Stimulated activated naive CD4-positive, alpha-beta T cell (primary cell): ENCODE results near the gene KLHL29.

ENCODE experiments used
- DNase-seq, 6 experiments: peaks; one replicate each; lab custom pipeline; 2025; lab: John Stamatoyannopoulos, UW

The KLHL29 gene

DNA sequence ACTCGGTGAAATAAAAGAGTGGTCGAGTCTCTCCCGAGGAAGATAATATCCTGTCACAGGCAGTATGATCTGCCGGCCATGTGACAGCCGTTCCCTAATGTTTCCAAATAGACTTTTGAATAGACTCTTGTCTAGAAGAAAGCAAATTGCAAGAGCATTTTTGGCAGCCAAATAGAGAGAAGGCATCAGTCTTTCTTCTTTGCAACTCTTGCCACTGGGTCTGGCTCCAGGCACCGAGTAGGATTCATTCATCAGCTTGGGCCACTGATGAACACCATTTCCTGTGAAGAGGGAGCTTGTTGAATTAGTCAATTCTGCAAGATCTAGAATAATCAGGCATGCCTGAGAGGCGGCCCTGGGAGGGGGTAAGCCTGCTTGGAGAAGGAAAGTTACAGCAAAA lies 165.6 kb downstream of the KLHL29 start:
- DNase-seq: no peak

DNA sequence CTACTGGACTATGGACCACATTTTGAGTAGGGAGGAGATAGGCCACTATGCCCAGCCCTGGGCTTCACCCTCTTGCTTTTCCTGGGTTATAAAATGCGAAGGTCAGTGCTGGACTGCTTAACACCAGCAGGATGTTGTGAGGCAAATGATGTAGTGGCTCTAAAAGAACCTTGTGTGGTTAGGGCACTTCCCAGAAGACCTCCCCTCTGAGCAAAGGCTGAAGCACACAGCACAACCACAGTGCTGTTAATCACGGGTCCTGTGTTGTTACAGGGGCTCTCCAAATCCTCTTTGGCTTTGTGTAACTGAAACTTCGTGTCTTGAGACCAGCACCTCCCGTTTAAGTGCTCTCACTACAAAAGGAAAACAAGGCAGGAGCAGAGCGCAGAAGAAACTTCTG lies 166.9 kb downstream of the KLHL29 start:
- DNase-seq: no peak

DNA sequence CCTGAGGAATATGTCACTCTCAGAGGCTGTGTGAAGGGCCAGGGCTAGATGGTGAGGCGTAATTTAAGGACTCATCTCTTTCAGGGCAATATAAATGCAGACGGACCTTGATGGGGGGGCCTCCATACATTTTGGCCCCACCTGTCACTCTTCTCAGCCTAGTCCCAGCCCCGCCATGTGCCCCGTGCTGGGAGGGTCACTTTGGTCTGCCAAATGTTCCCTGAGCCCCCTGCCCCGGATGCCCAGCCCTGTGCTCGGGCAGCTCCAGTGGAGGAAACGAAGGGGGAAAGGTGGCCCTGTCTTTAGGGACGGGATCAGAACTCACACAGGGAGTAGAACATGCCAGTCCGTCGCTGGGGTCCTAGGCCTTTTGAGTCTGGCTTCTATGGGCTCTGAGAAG lies 168.6 kb downstream of the KLHL29 start:
- DNase-seq: no peak

GRCh38 chr2:23554054-23554697 lies 169.2 kb downstream of the KLHL29 start:
- no peak for DNase-seq

DNA sequence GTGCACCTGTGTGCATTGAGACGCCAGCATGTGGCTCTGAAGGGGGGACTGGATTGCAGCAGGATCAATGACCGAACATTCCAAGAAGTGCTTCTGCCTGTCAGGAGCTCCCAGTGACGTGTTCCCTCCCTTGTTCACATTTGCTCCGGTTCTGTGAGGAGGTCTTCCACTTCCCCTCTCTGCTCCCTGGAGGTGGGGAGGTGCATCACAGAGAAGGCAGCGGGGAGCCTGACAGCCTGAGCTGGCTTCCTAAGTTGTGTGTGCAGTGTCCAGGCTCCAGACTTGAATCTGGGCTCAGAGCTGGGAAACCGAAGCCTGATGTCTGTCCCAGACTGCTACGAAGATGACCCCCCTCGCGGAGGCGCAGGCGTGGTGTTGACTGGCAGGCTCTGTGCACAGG lies 171.0 kb downstream of the KLHL29 start:
- DNase-seq: no peak

GRCh38 chr2:23556929-23557328 lies 171.9 kb downstream of the KLHL29 start:
- DNase-seq: no peak

- DNase-seq: no peak
These were observed 172.5 kb downstream of the KLHL29 start for GRCh38 chr2:23557455-23557854.

DNA sequence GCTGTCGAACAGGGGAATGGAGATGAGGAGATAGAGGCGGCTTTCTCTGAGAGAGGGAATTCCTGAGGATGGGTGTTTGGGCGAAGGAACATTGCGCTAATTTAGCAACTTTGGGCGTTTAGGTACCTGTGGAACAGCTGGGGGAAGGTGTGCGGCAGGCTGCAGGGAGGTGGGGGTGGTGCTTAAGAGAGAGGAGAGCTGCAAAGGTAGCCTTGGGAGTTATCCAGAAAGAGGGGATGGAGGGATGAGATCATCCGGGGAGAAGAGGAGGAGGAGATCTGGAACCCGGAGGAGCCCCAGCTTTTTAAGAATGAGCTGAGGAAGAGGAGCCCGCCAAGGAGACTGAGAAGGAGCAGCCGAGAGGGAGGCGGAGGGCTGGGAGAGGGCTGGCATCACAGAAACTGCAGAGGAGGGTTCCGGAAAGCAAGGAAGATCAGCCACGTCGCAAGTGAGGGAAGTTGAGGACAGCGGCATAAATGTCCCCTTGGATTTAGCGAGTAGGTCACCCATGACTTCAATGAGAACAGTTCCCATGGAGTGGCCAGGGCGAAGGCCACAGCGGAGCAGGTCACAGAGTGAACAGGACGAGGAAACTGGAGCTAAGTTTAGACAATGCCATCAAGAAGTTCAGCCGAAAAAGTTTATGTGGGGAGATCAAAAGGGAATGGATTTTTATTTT lies 174.7 kb downstream of the KLHL29 start:
- DNase-seq: no peak

DNA sequence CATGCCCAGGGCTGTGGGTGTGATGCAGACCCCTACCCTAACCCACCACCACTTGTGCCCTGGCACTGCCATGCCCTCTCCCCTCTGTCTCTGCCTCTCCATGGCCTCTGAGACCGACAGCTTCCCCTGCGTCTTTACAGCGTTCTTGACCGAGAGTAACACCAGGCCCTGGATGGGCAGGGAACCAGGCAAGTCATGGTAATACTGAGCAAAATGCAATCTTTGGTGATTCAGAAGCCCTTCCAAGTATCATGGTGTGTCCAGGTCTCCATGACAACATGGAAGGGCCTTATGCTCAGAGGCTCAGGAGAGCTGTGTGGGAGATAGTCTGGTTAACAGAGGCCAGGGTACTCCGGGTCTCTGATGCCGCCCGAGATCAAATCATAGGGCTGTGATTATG lies 176.1 kb downstream of the KLHL29 start:
- no peak for DNase-seq

- DNase-seq: no peak
These were observed 176.6 kb downstream of the KLHL29 start for GRCh38 chr2:23561544-23561943.

DNA sequence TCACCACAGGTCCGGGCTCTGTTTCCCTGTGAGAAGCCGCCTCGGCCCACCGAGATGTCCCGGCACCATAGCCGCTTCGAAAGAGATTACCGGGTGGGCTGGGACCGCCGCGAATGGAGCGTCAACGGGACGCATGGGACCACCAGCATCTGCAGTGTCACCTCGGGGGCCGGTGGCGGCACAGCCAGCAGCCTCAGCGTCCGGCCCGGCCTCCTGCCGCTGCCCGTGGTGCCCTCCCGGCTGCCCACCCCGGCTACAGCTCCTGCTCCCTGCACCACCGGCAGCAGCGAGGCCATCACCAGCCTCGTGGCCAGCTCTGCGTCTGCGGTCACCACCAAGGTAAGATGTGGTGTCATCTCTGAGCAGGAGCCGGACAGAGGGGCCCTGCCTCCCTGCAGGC lies 177.2 kb downstream of the KLHL29 start:
- DNase-seq: no peak

- DNase-seq: no peak
These were observed 178.2 kb downstream of the KLHL29 start for GRCh38 chr2:23563151-23563550.

DNA sequence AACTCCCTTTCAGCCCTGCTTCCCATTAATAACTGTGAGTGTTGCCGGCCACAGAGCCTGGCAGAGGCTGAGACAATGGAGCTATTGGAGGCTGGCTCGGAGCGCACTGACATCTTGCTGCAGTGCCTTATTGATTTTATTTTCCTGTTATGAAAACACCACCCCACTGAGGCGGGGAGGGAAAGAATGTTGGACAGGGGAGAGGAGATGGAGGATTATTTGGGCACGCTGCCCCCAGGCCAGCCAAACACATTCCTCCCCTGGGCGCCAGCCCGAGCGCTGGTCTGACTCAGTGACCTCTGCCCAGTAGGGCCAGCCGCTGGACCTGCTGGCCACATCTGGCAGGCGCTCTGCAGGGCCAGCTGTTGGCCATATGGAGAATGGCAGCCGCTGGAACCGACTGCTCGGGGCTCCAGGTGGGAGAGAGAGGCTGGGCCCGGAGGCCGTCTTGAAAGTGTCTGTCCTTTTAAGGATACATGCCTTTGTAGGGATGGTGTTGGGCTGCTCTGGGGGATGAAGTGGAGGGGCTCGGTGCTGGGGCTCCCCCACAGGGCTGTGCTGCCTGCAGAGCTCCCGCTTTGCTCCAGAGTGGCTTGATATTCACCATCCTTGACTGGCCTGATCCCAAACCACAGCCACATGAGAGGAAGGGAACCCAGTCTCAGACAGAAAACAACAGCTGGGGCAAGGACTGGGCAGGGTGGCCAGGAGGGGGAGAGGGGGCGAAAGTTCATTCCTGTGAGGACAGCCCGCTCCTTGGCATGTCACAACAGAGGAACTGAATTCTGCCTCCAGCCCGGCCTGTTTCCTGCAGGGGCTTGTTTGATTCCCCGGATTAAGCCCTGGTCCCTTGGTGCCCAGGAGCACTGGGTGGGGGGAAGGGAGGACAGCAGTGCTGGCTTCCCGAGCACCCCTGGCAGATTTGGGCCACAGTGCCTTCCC lies 179.0 kb downstream of the KLHL29 start:
- DNase-seq: no peak

DNA sequence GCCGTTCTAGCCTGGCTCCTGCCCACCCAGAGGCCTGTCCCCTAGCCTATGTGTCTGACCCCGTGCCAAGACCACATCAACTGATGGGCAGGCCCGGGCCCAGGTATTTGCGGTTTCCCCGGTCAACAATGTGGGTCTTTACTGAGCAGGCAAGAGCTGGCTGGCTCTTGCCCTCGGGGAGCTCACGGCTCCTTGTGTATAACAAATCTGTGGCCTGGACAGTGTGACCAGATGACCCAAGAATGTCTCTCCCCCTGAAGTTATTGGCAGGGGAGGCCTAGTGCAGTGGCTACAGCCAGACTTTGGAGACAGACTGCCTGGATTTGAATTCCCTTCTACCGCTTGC lies 179.6 kb downstream of the KLHL29 start:
- no peak for DNase-seq

DNA sequence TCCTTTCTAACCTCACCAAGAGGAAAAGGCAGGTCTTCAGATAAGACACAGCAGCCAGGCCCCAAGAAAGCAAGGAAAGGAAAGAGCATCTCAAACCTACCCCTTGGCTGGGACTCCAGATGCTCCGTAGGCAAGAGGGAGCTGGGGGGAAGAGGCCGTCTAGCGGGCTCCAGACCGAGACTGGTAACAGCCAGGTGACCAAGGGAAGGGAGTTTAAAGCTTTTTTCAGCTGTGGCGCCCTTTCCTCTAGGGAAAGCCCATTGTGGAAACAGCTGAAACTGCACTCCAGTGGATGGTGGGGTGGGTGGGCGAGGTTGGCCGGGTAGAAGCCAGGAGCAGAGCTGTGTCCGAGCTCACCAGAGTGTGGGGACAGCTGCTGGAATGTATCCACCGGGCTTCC lies 180.4 kb downstream of the KLHL29 start:
- DNase-seq: no peak

DNA sequence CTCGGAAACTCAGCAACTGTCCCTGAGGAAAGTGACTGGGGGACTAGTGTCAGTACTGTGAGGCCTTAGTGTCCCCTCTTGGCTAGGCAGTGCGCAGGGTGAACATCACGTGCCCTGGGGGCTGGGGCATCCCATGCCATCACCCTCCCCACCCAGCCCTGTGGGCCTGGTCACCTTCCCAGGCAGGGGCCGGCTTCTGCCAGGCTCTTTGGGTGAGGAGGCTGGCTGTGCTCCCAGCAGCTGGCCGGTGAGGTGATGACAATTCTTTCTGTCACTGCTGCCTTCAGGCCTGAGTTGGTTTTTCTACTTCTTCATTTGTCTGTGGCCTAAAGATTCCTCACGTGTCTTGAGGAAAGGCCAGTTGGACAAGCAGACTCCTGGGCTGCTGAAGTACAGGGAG lies 180.8 kb downstream of the KLHL29 start:
- DNase-seq: no peak

DNA sequence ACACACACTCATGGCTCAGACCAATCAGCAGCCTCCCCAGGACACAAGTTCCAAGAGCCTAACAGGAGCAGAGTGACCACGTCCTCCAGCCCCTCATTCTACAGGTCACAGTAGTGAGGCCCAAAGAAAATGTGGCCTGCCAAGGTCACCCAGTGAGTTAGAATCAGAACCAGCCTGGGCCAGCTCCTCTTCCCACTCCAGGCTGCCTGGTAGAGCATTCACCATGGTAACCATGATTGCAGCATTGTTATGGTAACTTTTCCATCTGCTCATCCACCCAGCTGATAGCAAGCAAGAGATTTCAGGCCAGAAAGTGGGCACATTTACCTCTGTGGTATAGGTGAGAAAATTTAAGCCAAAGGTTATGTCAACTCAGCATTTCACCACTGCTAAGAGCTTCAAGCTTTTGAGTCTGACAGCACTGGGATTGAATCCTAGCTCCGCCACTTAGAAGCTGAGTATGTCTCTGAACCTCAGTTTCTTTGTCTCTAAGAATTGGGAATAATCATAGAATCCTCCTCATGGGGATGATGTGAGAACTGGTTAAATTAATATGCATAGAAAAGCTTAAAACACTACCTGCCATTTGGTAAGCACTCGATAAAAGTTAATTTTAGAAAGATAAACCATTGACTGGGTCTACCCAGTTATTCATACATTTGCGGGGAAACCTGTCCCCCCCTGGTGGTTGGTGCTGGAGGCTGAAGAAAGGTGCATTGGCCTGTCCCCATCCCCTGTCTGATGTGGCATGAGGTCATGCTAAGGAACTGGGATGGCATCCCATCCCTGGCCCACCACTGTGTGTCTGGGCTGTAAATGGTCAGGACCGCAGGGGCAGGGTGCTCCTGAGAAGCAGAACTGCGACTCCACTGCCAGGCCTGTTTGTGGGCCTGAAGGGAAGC lies 181.5 kb downstream of the KLHL29 start:
- DNase-seq: peak in 5 of 6 experiments; percentile 4 to 20 (median 8)

DNA sequence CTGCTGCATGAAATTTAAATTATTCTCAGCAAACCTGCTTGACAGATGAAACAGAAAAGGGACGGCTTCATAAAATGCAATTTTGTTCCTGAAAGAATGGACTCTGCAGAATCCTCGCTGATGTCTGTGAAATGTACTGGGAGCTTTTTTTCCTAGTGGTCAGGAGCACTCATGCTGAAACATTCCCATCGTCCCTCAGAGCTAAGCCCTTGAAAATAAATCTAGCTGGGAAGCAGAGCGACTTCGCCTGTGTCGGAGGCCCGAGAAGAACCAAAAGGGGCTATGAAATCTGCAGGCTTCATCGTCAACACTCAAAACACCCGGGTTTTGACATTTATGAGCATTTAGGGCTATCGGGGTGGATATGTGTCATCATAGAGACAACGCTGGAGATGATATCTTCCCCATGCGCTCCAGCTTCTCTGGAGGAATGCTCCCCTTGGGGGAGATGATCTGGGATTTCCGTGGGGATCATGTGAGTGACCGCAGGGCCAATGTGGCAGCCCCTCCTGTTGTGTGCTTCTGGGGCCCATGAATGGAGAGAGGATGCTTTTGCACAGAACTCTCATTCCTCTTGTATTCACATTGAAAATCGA lies 182.3 kb downstream of the KLHL29 start:
- DNase-seq: no peak

GRCh38 chr2:23568211-23568610 lies 183.2 kb downstream of the KLHL29 start:
- DNase-seq: no peak

DNA sequence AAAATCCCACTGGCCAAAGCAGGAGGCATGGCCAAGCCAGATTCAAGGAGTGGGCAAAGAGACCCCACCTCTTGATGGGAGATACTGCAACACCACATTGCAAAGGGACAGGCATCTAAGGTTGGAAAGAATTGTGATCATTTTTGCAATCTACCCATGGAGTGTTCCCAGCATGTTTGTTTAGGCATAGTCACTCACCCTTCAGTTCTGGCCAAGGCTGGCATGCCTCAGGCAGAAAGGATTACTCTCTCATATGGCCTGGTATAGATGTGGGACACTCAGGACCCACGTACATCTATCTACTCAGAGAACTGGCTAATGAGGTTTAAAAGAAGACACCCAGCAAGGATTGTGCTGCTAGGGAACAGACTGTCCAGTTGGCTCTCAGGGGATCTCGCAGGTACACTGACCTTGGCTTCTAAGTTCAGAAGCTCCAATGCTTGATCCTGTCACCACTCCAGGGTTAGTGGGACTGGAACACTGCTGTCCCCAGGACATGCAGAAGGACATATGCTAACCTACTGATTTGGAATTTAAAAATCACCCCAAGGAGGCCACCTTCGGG lies 183.7 kb downstream of the KLHL29 start:
- no peak for DNase-seq

GRCh38 chr2:23569761-23570365 lies 184.9 kb downstream of the KLHL29 start:
- DNase-seq: no peak
